ENCODE results near the gene ZC3HAV1. TPM values are rescaled to one million over a fixed set of nuclear protein-coding genes. Genes with fewer than 3 reads are reported as not detected.
"Not testable (repeated sequence)": the region's sequence is repeated elsewhere in the genome, so short reads cannot be mapped to it uniquely, and the experiment has no call there.

Gene ZC3HAV1
- total and polyA plus RNA-seq, 12 donors = 7.7 to 50.8 (median 37.1) TPM

GRCh38 chr7:139059905-139060304 is 49.6 kb downstream of the ZC3HAV1 start:
- Histone ChIP-seq H3K27me3 (no peaks in the 10 kb centered on the region), H3K9me3 (replicated peaks in 1 of 3) (no peaks in the 10 kb centered on the region), H3K27ac (no peak overlapping the region), H3K4me1 (replicated peaks in 1 of 2) (peaks cover 0 to 12% of the 10 kb centered on the region in 2 donors), H3K4me3 (no peak overlapping the region), H3K36me3 (replicated peaks in 1 of 2) (peaks cover 0 to 56% of the 10 kb centered on the region in 2 donors)
- 54 to 65% (median 59%) methylated on average over 1 of the region's 1 CpG for WGBS, 4 donors
- intact Hi-C loops (cut with DNase I) = no loop called here
- TF ChIP-seq POLR2A (IDR thresholded peaks at IDR 0.05) (no peak), CTCF (IDR thresholded peaks at IDR 0.05) (no peak)
- no peak for DNase-seq

DNA sequence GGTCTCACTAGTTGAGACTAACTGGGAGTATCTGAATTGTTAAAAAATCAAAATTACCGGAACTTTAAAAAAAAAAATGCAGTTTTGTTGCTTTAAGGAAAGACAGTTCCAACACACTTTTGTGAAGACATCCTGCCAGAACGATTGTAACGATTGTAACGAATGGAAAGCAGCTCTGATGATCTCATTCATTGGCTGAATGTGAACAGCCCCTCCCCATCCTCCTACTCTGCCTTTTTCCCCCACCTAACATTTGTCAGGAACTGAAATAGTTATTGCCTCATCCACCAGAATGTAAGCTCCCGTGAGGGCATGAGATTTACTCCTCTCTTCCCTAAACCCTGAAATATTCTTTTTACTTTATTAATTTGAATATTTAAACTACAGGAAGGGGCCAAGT is 50.6 kb downstream of the ZC3HAV1 start:
- DNase-seq = peak in 2 of 7 donors; percentile 12 to 16
- H3K9me3 ChIP-seq (replicated peaks in 1 of 3) = no peaks in the 10 kb centered on the region
- intact Hi-C loops (cut with DNase I) = no loop called here
- no peaks in the 10 kb centered on the region for H3K27me3 ChIP-seq
- 31 to 45% (median 38%) methylated on average over 5 of the region's 5 CpGs for WGBS, 4 donors
- TF ChIP-seq POLR2A (IDR thresholded peaks at IDR 0.05) (no peak), CTCF (IDR thresholded peaks at IDR 0.05) (no peak)
- peak overlapping the region in 2 of 5 donors; percentile 42 to 45 for H3K27ac ChIP-seq
- peaks cover 0 to 12% of the 10 kb centered on the region in 2 donors for H3K4me1 ChIP-seq (replicated peaks in 1 of 2)
- peaks cover 0 to 56% of the 10 kb centered on the region in 2 donors for H3K36me3 ChIP-seq (replicated peaks in 1 of 2)
- H3K4me3 ChIP-seq = no peak overlapping the region

- Histone ChIP-seq H3K36me3 (replicated peaks in 1 of 2) (peaks cover 0 to 49% of the 10 kb centered on the region in 2 donors), H3K9me3 (replicated peaks in 1 of 3) (no peaks in the 10 kb centered on the region), H3K4me1 (replicated peaks in 1 of 2) (peaks cover 0 to 12% of the 10 kb centered on the region in 2 donors), H3K27ac (no peak overlapping the region), H3K4me3 (no peak overlapping the region), H3K27me3 (no peaks in the 10 kb centered on the region)
- TF ChIP-seq CTCF (IDR thresholded peaks at IDR 0.05) = no peak
- no peak for TF ChIP-seq POLR2A (IDR thresholded peaks at IDR 0.05)
- intact Hi-C loops (cut with DNase I) = no loop called here
- no peak for DNase-seq
- 87 to 100% (median 96%) methylated on average over 1 of the region's 1 CpG for WGBS, 4 donors
These were observed 53.8 kb downstream of the ZC3HAV1 start for GRCh38 chr7:139055674-139056073.

DNA sequence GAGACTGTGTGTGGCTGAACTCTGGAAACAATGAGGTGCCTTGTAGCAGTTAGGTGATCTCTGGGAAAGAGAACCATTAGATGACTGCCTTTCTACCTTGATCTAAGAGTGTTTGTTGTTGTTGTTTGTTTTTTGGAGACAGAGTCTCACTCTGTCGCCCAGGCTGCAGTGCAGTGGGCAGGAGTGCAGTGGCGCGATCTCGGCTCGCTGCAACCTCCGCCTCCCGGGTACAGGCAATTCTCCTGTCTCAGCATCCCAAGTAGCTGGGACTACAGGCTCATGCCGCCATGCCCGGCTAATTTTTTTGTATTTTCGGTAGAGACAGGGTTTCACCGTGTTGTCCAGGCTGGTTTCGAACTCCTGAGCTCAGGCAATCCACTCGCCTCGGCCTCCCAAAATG is 54.9 kb downstream of the ZC3HAV1 start:
- peaks cover 0 to 12% of the 10 kb centered on the region in 2 donors for H3K4me1 ChIP-seq (replicated peaks in 1 of 2)
- H3K27me3 ChIP-seq; H3K9me3 ChIP-seq (replicated peaks in 1 of 3); DNase-seq; H3K4me3 ChIP-seq; intact Hi-C loops (cut with DNase I): not testable (repeated sequence)
- 95 to 98% (median 96%) methylated on average over 14 of the region's 14 CpGs for WGBS, 4 donors
- H3K36me3 ChIP-seq (replicated peaks in 1 of 2) = peaks cover 0 to 51% of the 10 kb centered on the region in 2 donors
- H3K27ac ChIP-seq = peak overlapping the region in 1 of 5 donors; percentile 24

DNA sequence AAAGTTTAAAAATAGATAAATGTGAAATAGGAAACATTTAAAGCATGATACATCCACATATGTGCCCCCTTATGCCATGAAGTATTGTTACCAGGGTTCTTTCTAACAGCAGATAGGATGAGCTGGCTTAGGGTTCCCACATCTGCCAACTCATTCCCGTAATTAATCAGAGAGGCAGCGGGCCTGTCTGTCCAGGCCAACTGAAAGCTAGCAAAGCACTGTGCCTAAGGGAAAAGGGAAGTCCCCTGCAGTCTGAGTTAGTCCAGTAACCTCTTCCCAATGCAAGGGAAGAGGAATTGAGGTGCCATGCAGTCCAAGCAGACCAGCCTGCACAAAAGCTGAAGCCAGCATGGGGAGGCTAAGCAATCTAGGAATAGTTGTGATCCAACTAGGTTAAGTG is 55.4 kb downstream of the ZC3HAV1 start:
- H3K36me3 ChIP-seq (replicated peaks in 1 of 2) = peaks cover 0 to 51% of the 10 kb centered on the region in 2 donors
- H3K4me3 ChIP-seq = no peak overlapping the region
- no peak for TF ChIP-seq CTCF (IDR thresholded peaks at IDR 0.05)
- no peak for TF ChIP-seq POLR2A (IDR thresholded peaks at IDR 0.05)
- intact Hi-C loops (cut with DNase I) = no loop called here
- WGBS, 4 donors = 41 to 64% (median 49%) methylated on average over 2 of the region's 2 CpGs
- no peaks in the 10 kb centered on the region for H3K27me3 ChIP-seq
- no peaks in the 10 kb centered on the region for H3K9me3 ChIP-seq (replicated peaks in 1 of 3)
- peaks cover 0 to 10% of the 10 kb centered on the region in 2 donors for H3K4me1 ChIP-seq (replicated peaks in 1 of 2)
- DNase-seq = peak in 4 of 7 donors; percentile 15 to 49 (median 29)
- H3K27ac ChIP-seq = peak overlapping the region in 1 of 5 donors; percentile 24

All from adrenal gland (tissue), 12 donors.